Osteoblast (primary cell): ENCODE data around the gene WDR18. TPM values are rescaled to one million over a fixed set of nuclear protein-coding genes. Genes with fewer than 3 reads are reported as not detected.
A peak's percentile ranks its signal among the peaks of the same experiment; 100 is the strongest.

ENCODE experiments used
- DNase-seq: peaks from one replicate; pipeline ENCODE4 v3.0.0; 2011; ENCODE audit warnings: low spot score, mixed read lengths; ENCODE audit not compliant: insufficient read length; ENCODE audit errors: missing footprints
- H2AFZ ChIP-seq: 2 replicates; pipeline ENCODE4 v1.6.0; 2011; ENCODE audit warnings: mild to moderate bottlenecking, low read length
- H3K27ac ChIP-seq: 2 replicates; pipeline ENCODE4 v1.5.1; 2011; ENCODE audit warnings: mild to moderate bottlenecking, low read depth, low read length, moderate library complexity
- H3K27me3 ChIP-seq: 2 replicates; pipeline ENCODE4 v1.6.0; 2012; ENCODE audit warnings: mild to moderate bottlenecking, control low read depth, inconsistent platforms, low read length, moderate library complexity; ENCODE audit not compliant: insufficient read depth
- H3K36me3 ChIP-seq: 2 replicates; pipeline ENCODE4 v1.5.1; 2011; ENCODE audit warnings: mild to moderate bottlenecking, low read length, control low read depth, moderate library complexity; ENCODE audit not compliant: insufficient read depth
- H3K4me1 ChIP-seq: 2 replicates; pipeline ENCODE4 v1.5.1; 2011; ENCODE audit warnings: mild to moderate bottlenecking, low read length, control low read depth, moderate library complexity; ENCODE audit not compliant: insufficient read depth
- H3K4me2 ChIP-seq: 2 replicates; pipeline ENCODE4 v1.6.0; 2011; ENCODE audit warnings: mild to moderate bottlenecking, low read length; ENCODE audit not compliant: insufficient read depth
- H3K4me3 ChIP-seq: fragments of 200-600 bp; sonication (generic); 3 replicates; pipeline ENCODE4 v1.5.1; 2012; ENCODE audit warnings: mild to moderate bottlenecking, low read length, inconsistent platforms; ENCODE audit not compliant: insufficient read depth
- H3K79me2 ChIP-seq: 2 replicates; pipeline ENCODE4 v1.6.0; 2012; ENCODE audit warnings: mild to moderate bottlenecking, low read length, control low read depth, inconsistent platforms; ENCODE audit not compliant: insufficient read depth
- H3K9me3 ChIP-seq: 2 replicates; pipeline ENCODE4 v1.5.1; 2011; ENCODE audit warnings: low read depth, low read length, control low read depth
- H4K20me1 ChIP-seq: 2 replicates; pipeline ENCODE4 v1.6.0; 2012; ENCODE audit warnings: mild to moderate bottlenecking, low read length, control low read depth; ENCODE audit not compliant: insufficient read depth
- total RNA-seq: library from RNA; depleted of rRNA; stranded (reverse); fragments of >200 nt; gene quantifications from 2 replicates; pipeline ENCODE4 v1.2.3, GENCODE V29; 2012
- TF ChIP-seq, protein P1 (sequence below): IDR thresholded peaks from 2 replicates; pipeline ENCODE4 v1.5.1; 2011; ENCODE audit warnings: mild to moderate bottlenecking, low read depth, low read length, moderate library complexity; ENCODE audit errors: extremely low read depth

Gene WDR18
- total RNA-seq, 1 donor: 45.6 TPM

DNA sequence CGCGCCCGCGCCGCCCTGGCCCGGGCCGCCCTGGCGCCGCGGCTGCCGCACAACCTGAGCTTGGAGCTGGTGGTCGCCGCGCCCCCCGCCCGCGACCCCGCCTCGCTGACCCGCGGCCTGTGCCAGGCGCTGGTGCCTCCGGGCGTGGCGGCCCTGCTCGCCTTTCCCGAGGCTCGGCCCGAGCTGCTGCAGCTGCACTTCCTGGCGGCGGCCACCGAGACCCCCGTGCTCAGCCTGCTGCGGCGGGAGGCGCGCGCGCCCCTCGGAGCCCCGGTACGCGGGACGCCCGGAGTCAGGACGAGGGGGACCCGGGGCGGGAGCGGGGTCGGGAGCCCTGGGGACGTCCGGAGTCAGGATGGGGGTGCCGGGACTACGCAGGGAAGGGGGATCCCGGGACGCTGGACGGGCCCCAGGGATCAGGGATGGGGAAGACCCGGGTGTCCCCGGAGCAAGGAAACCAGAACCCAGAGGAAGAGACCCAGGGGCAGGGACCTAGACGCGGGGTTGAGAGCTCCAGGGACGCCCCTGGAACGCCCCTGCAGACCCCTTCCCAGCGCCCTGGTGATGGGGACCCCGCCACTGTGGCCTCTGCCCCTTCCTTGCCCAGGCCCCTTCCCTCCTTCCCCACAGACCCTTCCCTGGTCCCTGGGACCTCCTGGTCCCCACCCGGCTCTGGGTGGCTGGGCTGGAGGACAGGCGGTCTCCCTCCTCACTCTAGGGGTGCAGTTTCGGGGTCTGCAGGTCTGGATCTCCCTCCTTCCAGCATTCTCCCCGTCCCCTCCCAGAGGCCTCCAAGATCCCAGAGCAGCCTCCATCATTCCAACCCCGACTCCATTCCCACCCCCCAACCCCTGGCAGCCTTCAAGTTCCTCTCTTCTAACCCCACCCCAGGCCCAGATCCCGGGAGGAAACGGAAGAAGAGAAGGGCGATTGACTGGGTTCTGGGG, 16.7 kb downstream of the WDR18 start:
- peaks cover 5% of the 10 kb centered on the region for H3K4me1 ChIP-seq
- TF ChIP-seq, protein P1, sequence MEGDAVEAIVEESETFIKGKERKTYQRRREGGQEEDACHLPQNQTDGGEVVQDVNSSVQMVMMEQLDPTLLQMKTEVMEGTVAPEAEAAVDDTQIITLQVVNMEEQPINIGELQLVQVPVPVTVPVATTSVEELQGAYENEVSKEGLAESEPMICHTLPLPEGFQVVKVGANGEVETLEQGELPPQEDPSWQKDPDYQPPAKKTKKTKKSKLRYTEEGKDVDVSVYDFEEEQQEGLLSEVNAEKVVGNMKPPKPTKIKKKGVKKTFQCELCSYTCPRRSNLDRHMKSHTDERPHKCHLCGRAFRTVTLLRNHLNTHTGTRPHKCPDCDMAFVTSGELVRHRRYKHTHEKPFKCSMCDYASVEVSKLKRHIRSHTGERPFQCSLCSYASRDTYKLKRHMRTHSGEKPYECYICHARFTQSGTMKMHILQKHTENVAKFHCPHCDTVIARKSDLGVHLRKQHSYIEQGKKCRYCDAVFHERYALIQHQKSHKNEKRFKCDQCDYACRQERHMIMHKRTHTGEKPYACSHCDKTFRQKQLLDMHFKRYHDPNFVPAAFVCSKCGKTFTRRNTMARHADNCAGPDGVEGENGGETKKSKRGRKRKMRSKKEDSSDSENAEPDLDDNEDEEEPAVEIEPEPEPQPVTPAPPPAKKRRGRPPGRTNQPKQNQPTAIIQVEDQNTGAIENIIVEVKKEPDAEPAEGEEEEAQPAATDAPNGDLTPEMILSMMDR: no peak
- no peak overlapping the region for H3K4me3 ChIP-seq
- DNase-seq: no peak
- H2AFZ ChIP-seq: no peak overlapping the region
- H3K36me3 ChIP-seq: no peaks in the 10 kb centered on the region
- no peaks in the 10 kb centered on the region for H3K9me3 ChIP-seq
- H3K27me3 ChIP-seq: peaks cover 51% of the 10 kb centered on the region
- H4K20me1 ChIP-seq: no peaks in the 10 kb centered on the region
- no peak overlapping the region for H3K27ac ChIP-seq
- no peaks in the 10 kb centered on the region for H3K79me2 ChIP-seq
- H3K4me2 ChIP-seq: no peak overlapping the region

DNA sequence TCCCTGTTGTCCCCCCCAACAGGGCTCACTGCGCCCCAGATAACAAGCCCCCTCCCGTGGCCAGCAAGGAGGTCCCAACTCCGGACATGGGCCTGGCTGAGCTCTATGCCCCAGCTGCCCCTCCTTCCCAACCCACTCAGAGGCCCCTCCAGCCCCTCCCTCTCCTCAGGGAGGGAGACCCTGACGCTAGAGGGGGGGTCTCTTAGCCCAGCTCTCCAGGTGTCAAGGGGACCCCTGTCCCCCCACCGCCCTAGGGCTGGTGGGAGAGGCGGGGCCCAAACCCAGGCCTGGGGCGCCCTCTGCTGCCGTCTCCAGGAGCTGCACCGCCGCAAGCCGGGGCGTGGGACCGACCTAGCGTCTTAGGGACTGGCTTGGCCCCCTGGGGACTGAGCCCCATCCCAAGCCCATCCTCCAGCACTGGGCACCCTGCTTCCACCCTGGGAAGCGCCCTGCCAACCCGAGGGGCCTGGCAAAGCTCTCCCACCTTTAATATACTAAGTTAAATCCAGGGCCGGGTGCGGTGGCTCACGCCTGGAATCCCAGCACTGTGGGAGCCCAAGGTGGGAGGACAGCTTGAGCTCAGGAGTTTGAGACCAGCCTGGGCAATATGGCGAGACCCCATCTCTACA, 17.5 kb downstream of the WDR18 start:
- TF ChIP-seq, protein P1: peak; percentile 78
- Histone ChIP-seq H3K4me3 (no peak overlapping the region), H3K9me3 (no peaks in the 10 kb centered on the region), H3K36me3 (no peaks in the 10 kb centered on the region), H3K4me2 (no peak overlapping the region), H3K27ac (no peak overlapping the region), H2AFZ (no peak overlapping the region), H3K4me1 (no peaks in the 10 kb centered on the region), H3K79me2 (no peaks in the 10 kb centered on the region), H3K27me3 (peaks cover 43% of the 10 kb centered on the region), H4K20me1 (no peaks in the 10 kb centered on the region)
- peak; percentile 99 for DNase-seq

DNA sequence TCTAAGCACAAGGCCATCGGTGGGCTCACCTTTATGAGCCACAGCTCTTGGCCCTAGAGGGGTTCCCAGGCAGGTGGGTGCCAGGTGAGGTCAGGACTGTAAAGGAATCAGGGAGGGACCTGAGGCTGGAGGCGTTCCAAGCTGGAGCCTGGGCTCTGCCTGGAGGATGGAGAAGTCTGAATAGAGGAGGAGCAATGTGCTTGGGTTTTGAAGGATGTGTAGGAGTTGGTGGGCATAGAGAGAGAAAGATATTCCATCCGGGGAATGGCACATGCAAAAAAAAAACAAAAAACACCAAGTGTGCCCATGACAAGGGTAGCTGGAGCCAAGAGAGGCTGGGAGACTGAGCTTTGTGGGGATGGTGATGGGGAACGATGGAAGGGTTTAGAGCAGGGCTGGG, 18.5 kb downstream of the WDR18 start:
- no peak for DNase-seq
- no peak overlapping the region for H3K27ac ChIP-seq
- H3K9me3 ChIP-seq: no peaks in the 10 kb centered on the region
- H3K4me1 ChIP-seq: no peaks in the 10 kb centered on the region
- no peaks in the 10 kb centered on the region for H4K20me1 ChIP-seq
- no peak overlapping the region for H3K4me3 ChIP-seq
- TF ChIP-seq, protein P1: no peak
- no peaks in the 10 kb centered on the region for H3K36me3 ChIP-seq
- H3K4me2 ChIP-seq: no peak overlapping the region
- peaks cover 34% of the 10 kb centered on the region for H3K27me3 ChIP-seq
- H3K79me2 ChIP-seq: no peaks in the 10 kb centered on the region
- no peak overlapping the region for H2AFZ ChIP-seq

DNA sequence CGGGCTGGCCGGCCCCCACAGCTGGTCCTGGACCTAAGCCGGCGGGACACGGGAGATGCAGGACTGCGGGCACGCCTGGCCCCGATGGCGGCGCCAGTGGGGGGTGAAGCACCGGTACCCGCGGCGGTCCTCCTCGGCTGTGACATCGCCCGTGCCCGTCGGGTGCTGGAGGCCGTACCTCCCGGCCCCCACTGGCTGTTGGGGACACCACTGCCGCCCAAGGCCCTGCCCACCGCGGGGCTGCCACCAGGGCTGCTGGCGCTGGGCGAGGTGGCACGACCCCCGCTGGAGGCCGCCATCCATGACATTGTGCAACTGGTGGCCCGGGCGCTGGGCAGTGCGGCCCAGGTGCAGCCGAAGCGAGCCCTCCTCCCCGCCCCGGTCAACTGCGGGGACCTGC, 19.1 kb downstream of the WDR18 start:
- Histone ChIP-seq H3K36me3 (no peaks in the 10 kb centered on the region), H2AFZ (no peak overlapping the region), H3K79me2 (no peaks in the 10 kb centered on the region), H3K27ac (no peak overlapping the region), H3K4me3 (no peak overlapping the region), H3K9me3 (no peaks in the 10 kb centered on the region), H3K4me1 (no peaks in the 10 kb centered on the region), H3K4me2 (no peak overlapping the region), H4K20me1 (peaks cover under 1% of the 10 kb centered on the region), H3K27me3 (peaks cover 28% of the 10 kb centered on the region)
- DNase-seq: no peak
- TF ChIP-seq, protein P1: no peak
